Stomach (tissue), 4 donors: ENCODE measurements around the gene PRRT1B.

Source experiments
- CTCF ChIP-seq, 7 experiments: fragments of 450-650 bp in 4 of 7; fragments of 200-600 bp in 3 of 7; sonication (generic) in 3 of 7; IDR thresholded peaks; one replicate each; pipeline ENCODE4 v1.5.1; 2016 to 2019; ENCODE audit warnings: antibody characterized with exemption in 7 of 7, control low read depth in 2 of 7, mild to moderate bottlenecking in 1 of 7
- EP300 ChIP-seq: sonication (generic); formaldehyde crosslinking; IDR thresholded peaks from one replicate; pipeline ENCODE4 v1.6.1; 2017; ENCODE audit warnings: antibody characterized with exemption
- POLR2A ChIP-seq, 4 donors: fragments of 450-650 bp; IDR thresholded peaks; one replicate each; pipeline ENCODE4 v1.6.1; 2016; ENCODE audit warnings: antibody characterized with exemption in 4 of 4, control low read depth in 2 of 4, mild to moderate bottlenecking in 1 of 4, moderate library complexity in 1 of 4

- TF ChIP-seq CTCF (IDR thresholded peaks at IDR 0.05) (no peak), POLR2A (IDR thresholded peaks at IDR 0.05) (no peak), EP300 (no peak)
Observed at GRCh38 chr9:131500939-131501541, 44.3 kb upstream of the PRRT1B start.
